Activated CD4-positive, alpha-beta T cell treated with anti-CD3 and anti-CD28 coated beads for 4 hours (primary cell): Measurements from ENCODE around the gene RBM12.
A peak's percentile ranks its signal among the peaks of the same experiment; 100 is the strongest.

Experiments used
- DNase-seq, 2 donors: peaks; one replicate each; pipeline ENCODE4 v3.0.0-alpha.2; 2020

RBM12 gene

GRCh38 chr20:35619196-35620095 is 45.3 kb downstream of the RBM12 start:
- DNase-seq, result peak; percentile 74

- no peak for DNase-seq
These were observed 46.2 kb downstream of the RBM12 start for GRCh38 chr20:35618263-35619131.

- peak; percentile 24 to 26 for DNase-seq
These were observed 47.1 kb downstream of the RBM12 start for GRCh38 chr20:35617397-35618262.

- DNase-seq, result peak; percentile 47 to 50
These were observed 48.0 kb downstream of the RBM12 start for GRCh38 chr20:35616465-35617396.

GRCh38 chr20:35615667-35616464 is 48.8 kb downstream of the RBM12 start, which contains the start of gene SPAG4:
SPAG4 (plus strand) TSS chr20:35615829; CDS start chr20:35616004, 175 bp downstream.
- peak; percentile 100 for DNase-seq

GRCh38 chr20:35611482-35611881 is 53.2 kb downstream of the RBM12 start:
- DNase-seq, result no peak

GRCh38 chr20:35610833-35611427 is 53.8 kb downstream of the RBM12 start:
- DNase-seq, result no peak

- no peak for DNase-seq
These were observed 57.5 kb downstream of the RBM12 start for GRCh38 chr20:35607003-35607735.

- no peak for DNase-seq
These were observed 58.6 kb downstream of the RBM12 start for GRCh38 chr20:35606127-35606526.

- no peak for DNase-seq
These were observed 60.3 kb downstream of the RBM12 start for GRCh38 chr20:35604449-35604747.

- DNase-seq, result no peak
These were observed 60.8 kb downstream of the RBM12 start for GRCh38 chr20:35603695-35604448.

- no peak for DNase-seq
These were observed 61.7 kb downstream of the RBM12 start for GRCh38 chr20:35602851-35603495.

- DNase-seq, result no peak
These were observed 62.7 kb downstream of the RBM12 start for GRCh38 chr20:35601990-35602389.

- DNase-seq, result peak; percentile 76 to 79
These were observed 63.4 kb downstream of the RBM12 start for GRCh38 chr20:35600993-35601973.

- DNase-seq, result no peak
These were observed 64.3 kb downstream of the RBM12 start for GRCh38 chr20:35600176-35600992.

GRCh38 chr20:35599776-35600120 is 65.0 kb downstream of the RBM12 start:
- DNase-seq, result no peak
